ENCODE measurements around the gene ARL14EPL.

GRCh38 chr5:115995351-115995750 is 36.9 kb upstream of the ARL14EPL start:
- no peak for TF ChIP-seq CTCF (IDR thresholded peaks at IDR 0.05)
- no peak for TF ChIP-seq POLR2AphosphoS5 (IDR thresholded peaks at IDR 0.05; ENCODE audit: insufficient read depth in 1 of 2, low read depth in 1 of 2)

Data from vagina (tissue), 2 donors.